Loucy (cell line): ENCODE measurements around the gene SOCS7.

Experiments used
- H2AFZ ChIP-seq: fragments of 200-600 bp; sonication (generic); 2 replicates; pipeline ENCODE4 v1.6.0; 2016; ENCODE audit warnings: antibody characterized with exemption, mild to moderate bottlenecking, low read length, moderate library complexity
- H3F3A ChIP-seq: fragments of 200-600 bp; 2 replicates; pipeline ENCODE4 v1.6.0; 2016; ENCODE audit warnings: antibody characterized with exemption, low read depth, mild to moderate bottlenecking
- H3K27me3 ChIP-seq: fragments of 200-600 bp; sonication (generic); 2 replicates; pipeline ENCODE4 v1.6.1; 2014; ENCODE audit warnings: low read length, mild to moderate bottlenecking; ENCODE audit not compliant: insufficient read depth, poor library complexity, severe bottlenecking
- H3K36me3 ChIP-seq: fragments of 200-600 bp; sonication (generic); 2 replicates; pipeline ENCODE4 v1.6.1; 2016; ENCODE audit warnings: low read length; ENCODE audit not compliant: insufficient read depth
- H3K4me1 ChIP-seq: fragments of 200-600 bp; sonication (generic); 2 replicates; pipeline ENCODE4 v1.5.1; 2014; ENCODE audit warnings: low read length, mild to moderate bottlenecking; ENCODE audit not compliant: insufficient read depth, poor library complexity, severe bottlenecking
- H3K4me2 ChIP-seq: fragments of 200-600 bp; sonication (generic); 2 replicates; pipeline ENCODE4 v1.6.0; 2014; ENCODE audit warnings: antibody characterized with exemption, low read length, low read depth, mild to moderate bottlenecking; ENCODE audit not compliant: poor library complexity, severe bottlenecking
- H3K4me3 ChIP-seq: fragments of 200-600 bp; sonication (generic); 2 replicates; pipeline ENCODE4 v1.5.1; 2014; ENCODE audit warnings: low read length, mild to moderate bottlenecking, mixed read lengths; ENCODE audit not compliant: poor library complexity, severe bottlenecking
- H3K79me2 ChIP-seq: fragments of 200-600 bp; sonication (generic); 2 replicates; pipeline ENCODE4 v1.6.1; 2014; ENCODE audit warnings: low read length; ENCODE audit not compliant: insufficient read depth
- H3K9ac ChIP-seq: fragments of 200-600 bp; sonication (generic); 2 replicates; pipeline ENCODE4 v1.6.0; 2014; ENCODE audit warnings: mild to moderate bottlenecking, low read depth, low read length, moderate library complexity; ENCODE audit not compliant: poor library complexity, severe bottlenecking
- H3K9me2 ChIP-seq: fragments of 200-600 bp; sonication (generic); replicated peaks from 2 replicates; pipeline ENCODE4 v1.6.1; 2016; ENCODE audit warnings: low read depth, low read length, mixed read lengths
- H3K9me3 ChIP-seq: fragments of 200-600 bp; sonication (generic); 2 replicates; pipeline ENCODE4 v1.6.1; 2014; ENCODE audit warnings: mild to moderate bottlenecking, antibody characterized with exemption, low read length, low read depth; ENCODE audit not compliant: insufficient read depth
- H4K20me1 ChIP-seq: fragments of 200-600 bp; sonication (generic); 2 replicates; pipeline ENCODE4 v1.6.0; 2014; ENCODE audit warnings: antibody characterized with exemption, low read length, mild to moderate bottlenecking; ENCODE audit not compliant: insufficient read depth, poor library complexity, severe bottlenecking
- CTCF ChIP-seq: fragments of 200-600 bp; sonication (generic); conservative IDR thresholded peaks from 2 replicates; pipeline ENCODE4 v1.5.1; 2014; ENCODE audit warnings: mild to moderate bottlenecking, antibody characterized with exemption, low read length
- EZH2phosphoT487 ChIP-seq: fragments of 200-600 bp; IDR thresholded peaks from 2 replicates; pipeline ENCODE4 v1.6.1; 2018; ENCODE audit warnings: antibody characterized with exemption, mild to moderate bottlenecking, moderate library complexity, borderline replicate concordance

Gene SOCS7

GRCh38 chr17:38403491-38403890, 51.8 kb downstream of the SOCS7 start:
- H3K4me1 ChIP-seq: no peaks in the 10 kb centered on the region
- no peak overlapping the region for H3K9ac ChIP-seq
- H3K9me2 ChIP-seq: no peaks in the 10 kb centered on the region
- H4K20me1 ChIP-seq: no peaks in the 10 kb centered on the region
- H3K79me2 ChIP-seq: no peaks in the 10 kb centered on the region
- H3K4me2 ChIP-seq: no peak overlapping the region
- TF ChIP-seq EZH2phosphoT487: no peak
- no peak for TF ChIP-seq CTCF
- H3K27me3 ChIP-seq: no peaks in the 10 kb centered on the region
- no peak overlapping the region for H3K4me3 ChIP-seq
- no peak overlapping the region for H2AFZ ChIP-seq
- no peaks in the 10 kb centered on the region for H3K9me3 ChIP-seq
- peaks cover 35% of the 10 kb centered on the region; the same call in 1 of the 2 replicates for H3K36me3 ChIP-seq
- no peaks in the 10 kb centered on the region for H3F3A ChIP-seq

- TF ChIP-seq EZH2phosphoT487: no peak
- TF ChIP-seq CTCF: no peak
- Histone ChIP-seq H3K9me3 (no peaks in the 10 kb centered on the region), H3K9ac (no peak overlapping the region)
Measured at GRCh38 chr17:38404174-38404943, 52.7 kb downstream of the SOCS7 start.

GRCh38 chr17:38405654-38406053, 54.0 kb downstream of the SOCS7 start:
- Histone ChIP-seq H3F3A (no peaks in the 10 kb centered on the region), H4K20me1 (no peaks in the 10 kb centered on the region), H2AFZ (no peak overlapping the region), H3K4me1 (no peaks in the 10 kb centered on the region), H3K36me3 (peaks cover 18% of the 10 kb centered on the region; the same call in 1 of the 2 replicates), H3K4me2 (no peak overlapping the region), H3K9ac (no peak overlapping the region), H3K79me2 (no peaks in the 10 kb centered on the region), H3K27me3 (no peaks in the 10 kb centered on the region), H3K9me3 (no peaks in the 10 kb centered on the region), H3K9me2 (no peaks in the 10 kb centered on the region), H3K4me3 (no peak overlapping the region)
- TF ChIP-seq EZH2phosphoT487 (no peak), CTCF (no peak)

More at GRCh38 chr17:38404174-38404943, 52.7 kb downstream of the SOCS7 start:
- no peaks in the 10 kb centered on the region for H4K20me1 ChIP-seq
- no peaks in the 10 kb centered on the region for H3K4me1 ChIP-seq
- peaks cover 31% of the 10 kb centered on the region; the same call in 1 of the 2 replicates for H3K36me3 ChIP-seq
- no peak overlapping the region for H2AFZ ChIP-seq
- no peaks in the 10 kb centered on the region for H3K27me3 ChIP-seq
- H3K4me2 ChIP-seq: no peak overlapping the region
- no peak overlapping the region for H3K4me3 ChIP-seq
- H3K79me2 ChIP-seq: no peaks in the 10 kb centered on the region
- H3K9me2 ChIP-seq: no peaks in the 10 kb centered on the region
- H3F3A ChIP-seq: no peaks in the 10 kb centered on the region
